WERI-Rb-1 (cell line): Measurements from ENCODE around the gene PKNOX2.

Source experiments
- DNase-seq: peaks from one replicate; pipeline ENCODE4 v3.0.0-alpha.2; 2020
- H3K27ac ChIP-seq: fragments of 250-450 bp; sonication (Bioruptor Pico); 2 replicates; pipeline ENCODE4 v1.5.1; 2020; ENCODE audit warnings: mild to moderate bottlenecking, moderate library complexity
- H3K27me3 ChIP-seq: fragments of 250-450 bp; sonication (Bioruptor Pico); 2 replicates; pipeline ENCODE4 v1.5.1; 2021; ENCODE audit warnings: mild to moderate bottlenecking, low read depth, moderate library complexity; ENCODE audit not compliant: insufficient read depth, severe bottlenecking
- H3K36me3 ChIP-seq: fragments of 250-450 bp; sonication (Bioruptor Pico); 2 replicates; pipeline ENCODE4 v1.5.1; 2020; ENCODE audit warnings: mild to moderate bottlenecking, moderate library complexity
- H3K4me3 ChIP-seq: 2 replicates; pipeline ENCODE4 v1.5.1; 2011; ENCODE audit warnings: low read depth, mild to moderate bottlenecking, control low read depth, low read length
- H3K9me3 ChIP-seq: fragments of 250-450 bp; sonication (Bioruptor Pico); 2 replicates; pipeline ENCODE4 v1.5.1; 2021; ENCODE audit warnings: mild to moderate bottlenecking, moderate library complexity; ENCODE audit not compliant: severe bottlenecking
- TF ChIP-seq, protein P1 (sequence below): IDR thresholded peaks from 2 replicates; pipeline ENCODE4 v1.5.1; 2011; ENCODE audit warnings: low read depth, mild to moderate bottlenecking, control low read depth, inconsistent platforms, low read length

Gene PKNOX2

DNA sequence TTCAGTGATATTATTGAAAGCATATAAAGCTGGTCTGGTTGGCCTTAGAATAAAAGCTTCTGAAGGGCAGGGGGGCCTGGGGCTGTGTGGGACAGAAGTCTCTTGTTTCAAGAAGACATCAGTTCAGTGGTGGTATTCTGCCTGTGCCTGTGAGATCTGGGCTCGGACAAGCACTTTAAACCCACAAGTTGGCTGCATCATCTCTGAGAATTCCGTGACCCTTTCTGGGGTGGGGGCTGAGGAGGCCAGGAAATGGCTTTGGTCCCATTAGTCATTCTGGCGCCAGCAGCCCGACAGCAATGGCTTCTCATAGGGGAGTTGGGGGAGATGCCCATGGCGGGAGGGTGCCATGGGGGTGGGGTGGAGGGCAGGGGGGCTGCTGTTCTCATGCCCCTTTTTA is 104.1 kb downstream of the PKNOX2 start:
- Histone ChIP-seq H3K4me3 (no peak overlapping the region), H3K27me3 (no peaks in the 10 kb centered on the region), H3K9me3 (no peaks in the 10 kb centered on the region), H3K27ac (no peak overlapping the region), H3K36me3 (no peaks in the 10 kb centered on the region)
- DNase-seq: no peak
- TF ChIP-seq, protein P1, sequence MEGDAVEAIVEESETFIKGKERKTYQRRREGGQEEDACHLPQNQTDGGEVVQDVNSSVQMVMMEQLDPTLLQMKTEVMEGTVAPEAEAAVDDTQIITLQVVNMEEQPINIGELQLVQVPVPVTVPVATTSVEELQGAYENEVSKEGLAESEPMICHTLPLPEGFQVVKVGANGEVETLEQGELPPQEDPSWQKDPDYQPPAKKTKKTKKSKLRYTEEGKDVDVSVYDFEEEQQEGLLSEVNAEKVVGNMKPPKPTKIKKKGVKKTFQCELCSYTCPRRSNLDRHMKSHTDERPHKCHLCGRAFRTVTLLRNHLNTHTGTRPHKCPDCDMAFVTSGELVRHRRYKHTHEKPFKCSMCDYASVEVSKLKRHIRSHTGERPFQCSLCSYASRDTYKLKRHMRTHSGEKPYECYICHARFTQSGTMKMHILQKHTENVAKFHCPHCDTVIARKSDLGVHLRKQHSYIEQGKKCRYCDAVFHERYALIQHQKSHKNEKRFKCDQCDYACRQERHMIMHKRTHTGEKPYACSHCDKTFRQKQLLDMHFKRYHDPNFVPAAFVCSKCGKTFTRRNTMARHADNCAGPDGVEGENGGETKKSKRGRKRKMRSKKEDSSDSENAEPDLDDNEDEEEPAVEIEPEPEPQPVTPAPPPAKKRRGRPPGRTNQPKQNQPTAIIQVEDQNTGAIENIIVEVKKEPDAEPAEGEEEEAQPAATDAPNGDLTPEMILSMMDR: no peak

DNA sequence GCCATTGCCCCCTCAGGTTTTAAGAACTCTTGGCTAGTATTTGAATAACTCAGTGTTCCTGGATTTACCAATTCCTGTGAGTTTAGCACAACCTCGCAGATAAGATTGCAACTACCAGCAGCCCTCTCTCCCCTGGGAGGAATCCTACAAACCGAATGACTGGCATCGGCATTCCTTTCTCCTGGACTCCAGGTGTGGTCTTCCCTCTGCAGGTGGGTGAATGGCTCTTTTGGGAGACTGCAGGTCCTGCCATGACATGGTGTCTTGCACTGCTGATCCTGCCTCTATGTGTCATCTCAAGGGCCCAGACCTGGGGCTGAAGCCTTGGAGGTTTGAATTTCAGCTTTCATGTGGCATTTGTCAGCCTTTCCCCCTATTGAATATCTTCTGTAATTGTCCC is 105.6 kb downstream of the PKNOX2 start:
- H3K9me3 ChIP-seq: no peaks in the 10 kb centered on the region
- TF ChIP-seq, protein P1: no peak
- no peak overlapping the region for H3K27ac ChIP-seq
- DNase-seq: no peak
- H3K27me3 ChIP-seq: no peaks in the 10 kb centered on the region
- H3K4me3 ChIP-seq: no peak overlapping the region
- H3K36me3 ChIP-seq: no peaks in the 10 kb centered on the region

DNA sequence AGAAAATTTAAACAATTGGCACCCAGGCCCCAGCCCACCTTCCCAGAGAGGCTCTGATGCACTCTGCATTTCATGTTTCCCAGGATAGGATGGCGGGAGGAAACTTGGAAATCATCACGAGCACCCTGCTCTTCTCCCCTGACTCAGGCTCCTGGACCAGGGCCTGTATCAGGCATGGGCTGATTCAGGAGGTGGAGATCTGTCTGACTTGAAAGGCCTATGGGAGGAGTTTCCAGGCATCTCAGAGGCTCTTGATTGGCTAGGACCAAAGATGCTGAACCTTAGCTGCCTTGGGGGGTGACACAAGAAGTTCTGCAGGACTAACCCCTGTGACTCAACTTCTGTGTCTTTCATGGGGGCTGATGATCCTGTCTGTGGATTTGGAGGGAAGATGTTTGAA is 106.2 kb downstream of the PKNOX2 start:
- TF ChIP-seq, protein P1: no peak
- no peaks in the 10 kb centered on the region for H3K9me3 ChIP-seq
- H3K27me3 ChIP-seq: no peaks in the 10 kb centered on the region
- no peak overlapping the region for H3K4me3 ChIP-seq
- no peak overlapping the region for H3K27ac ChIP-seq
- no peaks in the 10 kb centered on the region for H3K36me3 ChIP-seq
- DNase-seq: no peak

DNA sequence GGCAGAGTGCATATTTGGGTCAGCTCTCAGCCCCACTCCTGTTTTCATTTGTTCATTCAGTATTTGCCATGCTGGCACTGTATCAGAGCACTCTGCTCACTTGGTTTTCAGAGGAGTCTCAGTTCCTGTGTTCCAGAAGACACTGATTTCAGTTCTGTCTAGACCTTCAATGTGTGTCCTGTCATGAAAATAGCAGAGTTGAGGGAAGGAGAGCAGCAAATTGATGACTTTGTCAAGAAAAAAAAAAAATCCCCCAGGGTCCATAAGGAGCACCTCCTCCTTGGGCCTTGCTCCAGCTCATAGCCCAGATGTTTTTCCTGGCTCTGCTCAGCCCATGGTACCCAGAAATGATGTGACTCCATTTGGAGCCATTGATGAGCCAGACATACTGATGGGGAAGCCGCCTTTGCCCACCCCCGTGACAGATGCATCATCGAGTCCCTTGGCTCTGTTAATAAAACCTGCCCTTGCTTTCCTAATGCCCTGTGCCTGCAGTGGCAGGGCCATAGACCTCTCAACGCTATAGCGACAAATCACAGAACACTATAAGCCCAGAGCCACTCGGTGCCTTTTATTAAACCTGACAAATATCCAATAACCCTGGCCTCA is 107.0 kb downstream of the PKNOX2 start:
- H3K27ac ChIP-seq: no peak overlapping the region
- H3K36me3 ChIP-seq: no peaks in the 10 kb centered on the region
- TF ChIP-seq, protein P1: no peak
- H3K27me3 ChIP-seq: no peaks in the 10 kb centered on the region
- no peak for DNase-seq
- H3K4me3 ChIP-seq: no peak overlapping the region
- no peaks in the 10 kb centered on the region for H3K9me3 ChIP-seq

DNA sequence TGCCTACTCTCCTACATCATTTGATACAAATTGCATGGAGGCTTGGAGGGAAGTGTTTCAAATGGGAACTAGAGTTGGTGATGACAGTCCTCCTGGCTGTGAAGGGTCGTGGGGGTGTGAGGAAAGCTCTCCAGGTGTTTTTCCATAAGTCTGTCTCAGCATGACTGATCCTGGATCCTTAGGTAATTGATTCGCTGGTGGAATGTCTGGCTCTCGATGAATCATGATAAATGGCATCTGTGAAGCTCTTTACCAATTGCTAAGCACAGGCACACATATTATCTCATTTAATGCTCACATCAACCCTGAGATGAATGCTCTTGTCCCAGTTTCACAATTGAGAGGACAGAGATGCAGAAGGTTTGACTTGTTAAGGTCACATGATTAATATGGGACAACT is 107.5 kb downstream of the PKNOX2 start:
- Histone ChIP-seq H3K4me3 (no peak overlapping the region), H3K27me3 (no peaks in the 10 kb centered on the region)
- TF ChIP-seq, protein P1: no peak

DNA sequence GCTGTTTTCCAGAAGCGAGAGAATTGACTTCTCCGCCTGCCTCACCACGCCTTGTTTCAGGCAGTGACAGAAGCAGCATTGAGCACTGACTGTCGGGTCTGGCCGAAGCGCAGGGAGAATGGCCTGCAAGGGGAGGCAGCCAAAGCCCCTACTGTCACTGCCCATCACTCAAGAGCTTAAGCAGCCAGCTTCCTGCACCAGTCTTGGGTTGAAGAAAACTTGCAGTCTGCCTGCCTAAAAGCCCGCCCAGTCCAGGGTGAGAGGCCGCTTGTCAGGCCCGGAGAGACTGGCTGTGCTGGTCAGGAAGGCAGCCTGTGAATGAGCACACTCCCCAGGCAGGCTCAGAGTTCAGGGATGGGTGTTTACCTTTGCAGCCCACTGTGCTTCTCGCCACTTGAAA is 108.3 kb downstream of the PKNOX2 start:
- TF ChIP-seq, protein P1: no peak
- H3K27me3 ChIP-seq: no peaks in the 10 kb centered on the region
- DNase-seq: no peak
- no peaks in the 10 kb centered on the region for H3K9me3 ChIP-seq
- H3K4me3 ChIP-seq: no peak overlapping the region
- no peak overlapping the region for H3K27ac ChIP-seq
- no peaks in the 10 kb centered on the region for H3K36me3 ChIP-seq

More for the DNA sequence above, 107.5 kb downstream of the PKNOX2 start:
- H3K9me3 ChIP-seq: no peaks in the 10 kb centered on the region
- no peak overlapping the region for H3K27ac ChIP-seq
- no peak for DNase-seq
- no peaks in the 10 kb centered on the region for H3K36me3 ChIP-seq
